CD4-positive, alpha-beta T cell (primary cell): ENCODE measurements around the gene PTPRN2. TPM values are rescaled to one million over a fixed set of nuclear protein-coding genes. Genes with fewer than 3 reads are reported as not detected.

Source experiments
- ATAC-seq: fragments of 200-7000 bp; cut with Tn5 transposase; one replicate; pipeline ENCODE4 v1.10.0; 2022; ENCODE audit warnings: mild to moderate bottlenecking; ENCODE audit not compliant: poor library complexity
- CTCF ChIA-PET: fragments of 350-600 bp; sonication (Branson Sonifier 250); formaldehyde crosslinking; loops from one replicate; lab custom pipeline; 2021; ENCODE audit warnings: antibody characterized with exemption, inconsistent platforms; lab: Charles Lee
- POLR2A ChIA-PET: fragments of 350-600 bp; sonication (Branson Sonifier 250); formaldehyde crosslinking; loops from one replicate; lab custom pipeline; 2021; ENCODE audit warnings: antibody characterized with exemption, inconsistent platforms; lab: Charles Lee
- DNase-seq, 14 experiments: peaks; one replicate each; pipeline ENCODE4 v3.0.0-alpha.2; 2013 to 2020; ENCODE audit warnings: mixed read lengths in 2 of 14
- H3K27ac ChIP-seq, 2 donors: one replicate each; pipeline versions ENCODE4 v1.5.1 to v1.7.0; 2013; ENCODE audit warnings: low read length in 2 of 2, low read depth in 1 of 2, mild to moderate bottlenecking in 1 of 2
- H3K27me3 ChIP-seq, 2 experiments: 1 replicate in 1 of 2; 2 replicates in 1 of 2; pipeline versions ENCODE4 v1.6.1 to v1.7.0; 2013; ENCODE audit warnings: low read length in 2 of 2, control low read depth in 1 of 2, mild to moderate bottlenecking in 1 of 2, moderate library complexity in 1 of 2; ENCODE audit not compliant: insufficient read depth in 2 of 2, control insufficient read depth in 1 of 2
- H3K36me3 ChIP-seq: one replicate; pipeline ENCODE4 v1.6.1; 2013; ENCODE audit warnings: low read length, control low read depth; ENCODE audit not compliant: insufficient read depth
- H3K4me1 ChIP-seq: one replicate; pipeline ENCODE4 v1.6.1; 2013; ENCODE audit warnings: low read length, control low read depth; ENCODE audit not compliant: insufficient read depth
- H3K4me3 ChIP-seq: one replicate; pipeline ENCODE4 v1.5.1; 2013; ENCODE audit warnings: mild to moderate bottlenecking, low read length, moderate library complexity
- H3K9me3 ChIP-seq, 2 experiments: 1 replicate in 1 of 2; 2 replicates in 1 of 2; pipeline versions ENCODE4 v1.6.1 to v1.7.0; 2013; ENCODE audit warnings: low read length in 2 of 2, mild to moderate bottlenecking in 2 of 2, control low read depth in 1 of 2, moderate library complexity in 1 of 2; ENCODE audit not compliant: control insufficient read depth in 1 of 2, insufficient read depth in 1 of 2
- H3K27ac Mint-ChIP-seq: one replicate; pipeline ENCODE4 v1.8.0; 2020; ENCODE audit warnings: mixed read lengths
- H3K27me3 Mint-ChIP-seq: one replicate; pipeline ENCODE4 v1.8.0; 2021; ENCODE audit warnings: mixed read lengths
- H3K36me3 Mint-ChIP-seq: one replicate; pipeline ENCODE4 v1.8.0; 2021; ENCODE audit warnings: low read depth, mixed read lengths
- H3K4me1 Mint-ChIP-seq: one replicate; pipeline ENCODE4 v1.8.0; 2021; ENCODE audit warnings: low read depth, mixed read lengths
- H3K4me3 Mint-ChIP-seq: one replicate; pipeline ENCODE4 v1.8.0; 2020; ENCODE audit warnings: mild to moderate bottlenecking, mixed read lengths
- H3K9me3 Mint-ChIP-seq: one replicate; pipeline ENCODE4 v1.8.0; 2020; ENCODE audit warnings: mixed read lengths
- intact Hi-C, 2 experiments: fragments of 100-400 bp; cut with DNase I in 1 of 2; cut with micrococcal nuclease in 1 of 2; formaldehyde crosslinking; loops; one replicate each; pipeline versions ENCODE4 v1.15.1 to v1.9.0; 2023 to 2025; cut with DNase I, micrococcal nuclease
- total RNA-seq, 174 experiments: library from RNA in 2 of 174; stranded (reverse) in 2 of 174; gene quantifications; one replicate each; pipeline ENCODE4 v1.2.3 and lab custom pipeline; 2021 to 2026
- TF ChIP-seq, protein P1 (sequence below): fragments of 200-600 bp; IDR thresholded peaks from one replicate; pipeline ENCODE4 v1.8.0; 2022; ENCODE audit warnings: antibody characterized with exemption, mild to moderate bottlenecking

PTPRN2 gene
- total RNA-seq, 2 experiments from 2014 or later: 0.34 to 0.44 TPM

- no peaks in the 10 kb centered on the region for H3K27me3 ChIP-seq
- no peak overlapping the region for H3K4me3 ChIP-seq
- H3K9me3 ChIP-seq: no peaks in the 10 kb centered on the region
- H3K36me3 ChIP-seq: no peaks in the 10 kb centered on the region
- TF ChIP-seq, protein P1, sequence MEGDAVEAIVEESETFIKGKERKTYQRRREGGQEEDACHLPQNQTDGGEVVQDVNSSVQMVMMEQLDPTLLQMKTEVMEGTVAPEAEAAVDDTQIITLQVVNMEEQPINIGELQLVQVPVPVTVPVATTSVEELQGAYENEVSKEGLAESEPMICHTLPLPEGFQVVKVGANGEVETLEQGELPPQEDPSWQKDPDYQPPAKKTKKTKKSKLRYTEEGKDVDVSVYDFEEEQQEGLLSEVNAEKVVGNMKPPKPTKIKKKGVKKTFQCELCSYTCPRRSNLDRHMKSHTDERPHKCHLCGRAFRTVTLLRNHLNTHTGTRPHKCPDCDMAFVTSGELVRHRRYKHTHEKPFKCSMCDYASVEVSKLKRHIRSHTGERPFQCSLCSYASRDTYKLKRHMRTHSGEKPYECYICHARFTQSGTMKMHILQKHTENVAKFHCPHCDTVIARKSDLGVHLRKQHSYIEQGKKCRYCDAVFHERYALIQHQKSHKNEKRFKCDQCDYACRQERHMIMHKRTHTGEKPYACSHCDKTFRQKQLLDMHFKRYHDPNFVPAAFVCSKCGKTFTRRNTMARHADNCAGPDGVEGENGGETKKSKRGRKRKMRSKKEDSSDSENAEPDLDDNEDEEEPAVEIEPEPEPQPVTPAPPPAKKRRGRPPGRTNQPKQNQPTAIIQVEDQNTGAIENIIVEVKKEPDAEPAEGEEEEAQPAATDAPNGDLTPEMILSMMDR: no peak
- CTCF ChIA-PET: no interaction called here
- H3K27ac ChIP-seq: no peak overlapping the region
- POLR2A ChIA-PET: no interaction called here
- H3K4me1 ChIP-seq: no peaks in the 10 kb centered on the region
- intact Hi-C loops: no loop called here
- ATAC-seq (no peak), DNase-seq (no peak)
- Mint-ChIP-seq H3K9me3 (no peaks in the 10 kb centered on the region), H3K27ac (no peak overlapping the region), H3K27me3 (no peaks in the 10 kb centered on the region), H3K4me1 (no peaks in the 10 kb centered on the region), H3K4me3 (no peak overlapping the region), H3K36me3 (no peaks in the 10 kb centered on the region)
Measured at GRCh38 chr7:158616050-158616449, 28.4 kb upstream of the PTPRN2 start.

GRCh38 chr7:158614700-158615099 is 27.1 kb upstream of the PTPRN2 start:
- DNase-seq (no peak), ATAC-seq (no peak)
- no peaks in the 10 kb centered on the region for H3K4me1 Mint-ChIP-seq
- H3K36me3 ChIP-seq: no peaks in the 10 kb centered on the region
- H3K4me3 ChIP-seq: no peak overlapping the region
- H3K9me3 ChIP-seq: no peaks in the 10 kb centered on the region
- H3K4me3 Mint-ChIP-seq: no peak overlapping the region
- CTCF ChIA-PET: interaction anchor here (0.9 kb wide), 1 partner anchor 362 kb away, joined by 3 read pairs; no protein-coding TSS in a partner anchor
- no peak overlapping the region for H3K27ac Mint-ChIP-seq
- H3K36me3 Mint-ChIP-seq: no peaks in the 10 kb centered on the region
- H3K27me3 Mint-ChIP-seq: no peaks in the 10 kb centered on the region
- H3K27me3 ChIP-seq: no peaks in the 10 kb centered on the region
- POLR2A ChIA-PET: no interaction called here
- intact Hi-C loops: no loop called here
- H3K4me1 ChIP-seq: no peaks in the 10 kb centered on the region
- no peaks in the 10 kb centered on the region for H3K9me3 Mint-ChIP-seq
- TF ChIP-seq, protein P1: no peak
- H3K27ac ChIP-seq: no peak overlapping the region

- Histone ChIP-seq H3K9me3 (no peaks in the 10 kb centered on the region), H3K4me1 (no peaks in the 10 kb centered on the region), H3K36me3 (no peaks in the 10 kb centered on the region), H3K27me3 (no peaks in the 10 kb centered on the region), H3K4me3 (no peak overlapping the region), H3K27ac (no peak overlapping the region)
- Mint-ChIP-seq H3K27ac (no peak overlapping the region), H3K27me3 (no peaks in the 10 kb centered on the region), H3K36me3 (no peaks in the 10 kb centered on the region), H3K4me3 (no peak overlapping the region), H3K9me3 (no peaks in the 10 kb centered on the region), H3K4me1 (no peaks in the 10 kb centered on the region)
- intact Hi-C loops: no loop called here
- ChIA-PET POLR2A (no interaction called here), CTCF (no interaction called here)
- TF ChIP-seq, protein P1: no peak
- DNase-seq (no peak), ATAC-seq (no peak)
Measured at GRCh38 chr7:158613481-158613880, 25.9 kb upstream of the PTPRN2 start.
